Neural progenitor cell (in vitro differentiated cells): ENCODE results near the gene DRAXIN.

Source experiments
- EZH2 ChIP-seq: fragments of 200-600 bp; sonication (generic); IDR thresholded peaks from 2 replicates; pipeline ENCODE4 v1.6.1; 2017; ENCODE audit warnings: antibody characterized with exemption, mild to moderate bottlenecking, moderate library complexity
- TF ChIP-seq, protein P1 (sequence below): fragments of 200-600 bp; sonication (generic); IDR thresholded peaks from 2 replicates; pipeline ENCODE4 v1.5.1; 2017; ENCODE audit warnings: antibody characterized with exemption, mild to moderate bottlenecking

DNA sequence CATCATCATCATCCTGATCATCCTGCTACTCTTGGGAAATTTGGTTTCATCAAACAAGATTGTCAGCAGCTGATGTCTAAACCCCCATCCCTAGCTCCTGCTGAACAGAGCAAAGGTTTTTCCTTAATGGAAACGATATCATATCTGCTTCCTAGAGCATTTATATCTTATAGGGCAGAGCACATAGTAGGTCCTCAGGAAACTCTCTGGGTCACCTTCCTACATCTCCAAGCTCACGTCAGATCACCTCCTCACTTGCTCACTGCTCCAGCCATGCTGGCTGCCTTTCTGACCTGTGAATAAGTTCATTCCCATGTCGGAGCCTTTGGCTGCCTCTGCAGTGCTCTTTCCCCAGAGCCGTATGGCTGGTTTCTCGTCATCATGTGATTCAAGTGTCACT lies 47.7 kb upstream of the DRAXIN start:
- TF ChIP-seq, protein P1, sequence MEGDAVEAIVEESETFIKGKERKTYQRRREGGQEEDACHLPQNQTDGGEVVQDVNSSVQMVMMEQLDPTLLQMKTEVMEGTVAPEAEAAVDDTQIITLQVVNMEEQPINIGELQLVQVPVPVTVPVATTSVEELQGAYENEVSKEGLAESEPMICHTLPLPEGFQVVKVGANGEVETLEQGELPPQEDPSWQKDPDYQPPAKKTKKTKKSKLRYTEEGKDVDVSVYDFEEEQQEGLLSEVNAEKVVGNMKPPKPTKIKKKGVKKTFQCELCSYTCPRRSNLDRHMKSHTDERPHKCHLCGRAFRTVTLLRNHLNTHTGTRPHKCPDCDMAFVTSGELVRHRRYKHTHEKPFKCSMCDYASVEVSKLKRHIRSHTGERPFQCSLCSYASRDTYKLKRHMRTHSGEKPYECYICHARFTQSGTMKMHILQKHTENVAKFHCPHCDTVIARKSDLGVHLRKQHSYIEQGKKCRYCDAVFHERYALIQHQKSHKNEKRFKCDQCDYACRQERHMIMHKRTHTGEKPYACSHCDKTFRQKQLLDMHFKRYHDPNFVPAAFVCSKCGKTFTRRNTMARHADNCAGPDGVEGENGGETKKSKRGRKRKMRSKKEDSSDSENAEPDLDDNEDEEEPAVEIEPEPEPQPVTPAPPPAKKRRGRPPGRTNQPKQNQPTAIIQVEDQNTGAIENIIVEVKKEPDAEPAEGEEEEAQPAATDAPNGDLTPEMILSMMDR: no peak
- no peak for TF ChIP-seq EZH2
